Ovary (tissue), 9 donors: ENCODE measurements around the gene ARV1. TPM values are rescaled to one million over a fixed set of nuclear protein-coding genes. Genes with fewer than 3 reads are reported as not detected.

Experiments
- DNase-seq, 5 donors: peaks; one replicate each; pipeline ENCODE4 v3.0.0-alpha.2; 2019 to 2020
- H3K27ac ChIP-seq, 2 donors: fragments of 200-600 bp; one replicate each; pipeline versions ENCODE4 v1.5.1 to v1.8.0; 2019 to 2022
- H3K27me3 ChIP-seq: fragments of 200-600 bp; one replicate; pipeline ENCODE4 v1.8.0; 2022
- H3K36me3 ChIP-seq: fragments of 200-600 bp; sonication (generic); one replicate; pipeline ENCODE4 v1.5.1; 2019
- H3K4me1 ChIP-seq: one replicate; pipeline ENCODE4 v1.8.1; 2013; ENCODE audit warnings: mild to moderate bottlenecking, moderate library complexity; ENCODE audit not compliant: insufficient read depth
- H3K4me3 ChIP-seq: fragments of 200-600 bp; sonication (generic); one replicate; pipeline ENCODE4 v1.5.1; 2017
- H3K9me3 ChIP-seq, 2 donors: fragments of 200-600 bp in 1 of 2; sonication (generic) in 1 of 2; one replicate each; pipeline versions ENCODE4 v1.5.1 to v1.8.1; 2013 to 2019; ENCODE audit warnings: mild to moderate bottlenecking in 1 of 2, moderate library complexity in 1 of 2
- CTCF ChIP-seq, 3 donors: fragments of 450-650 bp in 2 of 3; fragments of 200-600 bp in 1 of 3; IDR thresholded peaks; one replicate each; pipeline versions ENCODE4 v1.5.1 to v1.8.0; 2016 to 2022; ENCODE audit warnings: antibody characterized with exemption in 3 of 3, mild to moderate bottlenecking in 1 of 3
- EP300 ChIP-seq: sonication (generic); formaldehyde crosslinking; IDR thresholded peaks from one replicate; pipeline ENCODE4 v1.6.1; 2017; ENCODE audit warnings: antibody characterized with exemption
- POLR2A ChIP-seq: fragments of 450-650 bp; IDR thresholded peaks from one replicate; pipeline ENCODE4 v1.6.1; 2017; ENCODE audit warnings: antibody characterized with exemption, mild to moderate bottlenecking, moderate library complexity
- WGBS, 3 donors: extraction: QIAGEN DNeasy Blood & Tissue Kit in 1 of 3; methylation state at CpG; one replicate each; pipeline versions ENCODE4 v1.1.5 to v1.1.7; 2013 to 2017; 5-methylcytosine and 5-hydroxymethylcytosine counted together
- intact Hi-C, 4 donors: fragments of 100-400 bp; cut with DNase I; formaldehyde crosslinking; loops; one replicate each; pipeline versions ENCODE4 v1.11.0 to v1.15.1; 2022 to 2023
- polyA plus RNA-seq, 2 donors: library from polyadenylated mRNA; stranded (reverse); fragments of 200-250 nt in 1 of 2; fragments of 350-450 nt in 1 of 2; fragmentation: Illumina TruSeq in 1 of 2; extraction: RNeasy Lipid Tissue Mini Kit (QIAGEN cat#74804) in 1 of 2; gene quantifications; one replicate each; pipeline ENCODE4 v1.2.3, GENCODE V29; 2013 to 2014
- total RNA-seq, 7 donors: library from RNA; depleted of rRNA in 2 of 7; stranded (reverse); fragments of >200 nt in 2 of 7; fragmentation: NEBNext Ultra II Directional in 3 of 7; extraction: Animal tissue kit (Norgen Biotek cat#: 25700) in 3 of 7; gene quantifications; one replicate each; pipeline versions ENCODE4 v1.1.0 to v1.2.4, GENCODE V29; 2016 to 2023
- donor health status: DM: no; HTN: no; CAD: no; lungs with moderate emphysema.
- donor health status: DM: no; HTN: no; CAD: no.
- donor health status: Bipolar disorder and iron deficiency.
- donor health status: DM: yes; HTN: yes; CAD: no.
- donor health status: DM: no; HTN: no; CAD: no.
- donor health status: DM: yes; HTN: yes; CAD: no.

The ARV1 gene
- total and polyA plus RNA-seq, 9 donors: 9.0 to 19.2 (median 13.1) TPM

DNA sequence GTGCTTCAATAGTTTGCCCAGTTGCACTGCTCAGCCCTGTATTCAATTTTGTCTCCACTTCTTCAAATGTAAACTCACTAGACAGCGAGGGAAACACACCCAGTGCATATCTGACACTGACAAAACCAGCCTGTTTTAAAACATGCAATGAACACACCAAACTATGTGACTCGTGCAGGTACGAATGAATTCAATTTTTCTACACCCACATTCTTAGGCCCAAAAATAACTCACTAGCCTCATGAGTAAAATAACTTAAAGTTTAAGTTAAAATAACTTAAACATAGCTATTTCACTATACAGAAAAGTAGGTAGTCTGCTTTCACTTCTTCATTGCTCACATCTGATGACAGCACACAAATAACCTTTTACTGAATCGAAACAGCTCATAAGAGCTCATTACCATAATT, 21.3 kb upstream of the ARV1 start:
- no peak for DNase-seq
- no peak overlapping the region for H3K4me3 ChIP-seq
- no peaks in the 10 kb centered on the region for H3K36me3 ChIP-seq
- H3K4me1 ChIP-seq: no peaks in the 10 kb centered on the region
- no peak for TF ChIP-seq CTCF (IDR thresholded peaks at IDR 0.05)
- no peak for TF ChIP-seq POLR2A
- TF ChIP-seq EP300: no peak
- no peaks in the 10 kb centered on the region for H3K9me3 ChIP-seq
- intact Hi-C loops: no loop called here
- H3K27ac ChIP-seq: no peak overlapping the region
- H3K27me3 ChIP-seq: no peaks in the 10 kb centered on the region
- 91 to 92% (median 92%) methylated on average over 4 of the region's 4 CpGs for WGBS, 3 donors

GRCh38 chr1:230958370-230958769, 20.5 kb upstream of the ARV1 start:
- Histone ChIP-seq H3K9me3 (no peaks in the 10 kb centered on the region), H3K36me3 (no peaks in the 10 kb centered on the region), H3K4me3 (no peak overlapping the region), H3K27ac (no peak overlapping the region), H3K27me3 (no peaks in the 10 kb centered on the region), H3K4me1 (no peaks in the 10 kb centered on the region)
- no peak for TF ChIP-seq CTCF (IDR thresholded peaks at IDR 0.05)
- TF ChIP-seq EP300: no peak
- no peak for TF ChIP-seq POLR2A
- WGBS, 3 donors: 94 to 99% (median 97%) methylated on average over 4 of the region's 4 CpGs
- intact Hi-C loops: no loop called here
- DNase-seq: no peak

GRCh38 chr1:230964896-230965295, 14.0 kb upstream of the ARV1 start:
- no peak for DNase-seq
- Histone ChIP-seq H3K9me3 (no peaks in the 10 kb centered on the region), H3K27ac (no peak overlapping the region), H3K36me3 (no peaks in the 10 kb centered on the region), H3K27me3 (no peaks in the 10 kb centered on the region), H3K4me1 (no peaks in the 10 kb centered on the region), H3K4me3 (no peak overlapping the region)
- TF ChIP-seq EP300 (no peak), CTCF (IDR thresholded peaks at IDR 0.05) (no peak), POLR2A (no peak)
- WGBS, 3 donors: 43 to 46% (median 44%) methylated on average over 2 of the region's 2 CpGs
- intact Hi-C loops: no loop called here

DNA sequence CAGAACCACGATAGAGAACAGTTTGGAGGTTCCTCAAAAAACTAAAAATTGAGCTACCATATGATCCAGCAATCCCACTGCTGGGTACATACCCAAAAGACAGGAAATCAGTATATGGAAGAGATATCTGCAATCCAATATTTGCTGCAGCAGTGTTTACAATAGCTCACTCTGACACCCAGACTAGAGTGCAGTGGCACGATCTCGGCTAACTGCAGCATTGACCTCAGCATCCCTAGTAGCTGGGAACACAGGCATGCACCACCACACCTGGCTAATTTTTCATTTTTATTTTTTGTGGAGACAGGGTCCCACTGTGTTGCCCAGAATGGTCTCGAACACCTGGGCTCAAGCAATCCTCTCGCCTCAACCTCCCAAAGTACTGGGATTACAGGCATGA, 13.4 kb upstream of the ARV1 start:
- Histone ChIP-seq H3K4me1 (no peaks in the 10 kb centered on the region), H3K36me3 (no peaks in the 10 kb centered on the region), H3K9me3 (no peaks in the 10 kb centered on the region), H3K27ac (no peak overlapping the region), H3K27me3 (no peaks in the 10 kb centered on the region), H3K4me3 (no peak overlapping the region)
- DNase-seq: no peak
- 93 to 98% (median 96%) methylated on average over 5 of the region's 5 CpGs for WGBS, 3 donors
- intact Hi-C loops: no loop called here
- TF ChIP-seq EP300: no peak
- no peak for TF ChIP-seq CTCF (IDR thresholded peaks at IDR 0.05)
- no peak for TF ChIP-seq POLR2A
